Activated CD4-positive, alpha-beta T cell treated with anti-CD3 and anti-CD28 coated beads for 24 hours (primary cell): ENCODE data around the gene C6orf141.

ENCODE experiments used
- DNase-seq, 2 donors: peaks; one replicate each; pipeline ENCODE4 v3.0.0-alpha.2; 2020; ENCODE audit warnings: low read depth in 2 of 2

Gene C6orf141

DNA sequence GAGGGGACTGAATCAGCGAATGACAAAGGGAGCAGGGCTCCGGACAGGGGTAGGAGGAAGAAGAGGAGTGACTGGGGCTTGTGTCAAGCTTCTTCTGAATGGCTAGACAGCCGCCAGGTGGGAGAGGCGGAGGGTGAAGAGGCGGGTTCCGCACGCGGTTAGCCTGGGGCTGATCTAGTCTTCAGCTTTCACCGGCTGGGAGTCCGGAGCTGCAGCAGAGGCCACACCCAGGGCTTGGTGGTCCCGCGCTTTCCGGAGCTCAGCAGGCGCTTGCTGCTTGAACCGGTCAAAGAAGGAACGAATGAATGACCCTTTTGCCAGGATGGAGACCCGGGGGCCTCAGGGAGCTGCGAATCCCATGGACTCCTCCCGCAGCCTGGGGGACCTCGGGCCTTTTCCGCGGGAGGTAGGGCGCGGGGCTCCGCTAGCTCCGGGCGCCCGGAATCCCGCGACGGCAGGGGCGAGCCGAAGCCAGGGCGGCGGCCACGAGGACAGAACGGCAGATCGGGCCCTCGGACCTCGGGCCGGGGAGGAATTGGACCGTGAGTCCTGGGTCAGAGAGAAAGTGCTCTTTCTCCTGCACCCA lies at the start of gene C6orf141:
TSS of gene C6orf141 (plus strand) at position 177 of the 586 bp plus-strand sequence. CDS start at position 302, 125 bp downstream.
- DNase-seq: peak in 1 of 2 donors; percentile 9

GRCh38 chr6:49504666-49505065 lies 45.8 kb upstream of the C6orf141 start:
- no peak for DNase-seq

DNA sequence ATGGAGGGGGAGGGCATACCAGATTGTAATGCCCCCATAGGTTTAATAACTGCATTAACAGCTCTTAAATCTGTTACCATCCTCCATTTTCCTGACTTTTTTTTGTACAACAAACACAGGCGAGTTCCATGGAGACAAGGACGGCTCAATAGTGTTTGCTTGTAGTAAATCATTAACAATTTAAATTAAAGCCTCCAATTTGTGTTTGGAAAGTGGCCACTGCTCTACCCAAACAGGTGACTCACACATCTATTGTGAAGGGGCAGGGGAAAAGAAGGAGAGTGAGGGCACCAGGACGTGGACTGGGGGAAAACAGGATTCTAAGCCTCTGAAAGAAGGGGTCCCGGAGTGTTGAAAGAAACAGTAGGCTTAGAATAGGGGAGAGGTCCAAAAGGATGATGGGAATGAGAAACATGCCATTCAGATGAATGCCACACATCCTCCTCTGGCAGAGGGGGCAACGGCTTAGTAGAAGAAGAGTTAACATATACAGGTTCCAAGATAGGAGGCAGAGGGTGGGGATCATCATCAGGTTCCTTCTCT lies 43.8 kb upstream of the C6orf141 start:
- DNase-seq: no peak

GRCh38 chr6:49509342-49509741 lies 41.1 kb upstream of the C6orf141 start:
- no peak for DNase-seq

DNA sequence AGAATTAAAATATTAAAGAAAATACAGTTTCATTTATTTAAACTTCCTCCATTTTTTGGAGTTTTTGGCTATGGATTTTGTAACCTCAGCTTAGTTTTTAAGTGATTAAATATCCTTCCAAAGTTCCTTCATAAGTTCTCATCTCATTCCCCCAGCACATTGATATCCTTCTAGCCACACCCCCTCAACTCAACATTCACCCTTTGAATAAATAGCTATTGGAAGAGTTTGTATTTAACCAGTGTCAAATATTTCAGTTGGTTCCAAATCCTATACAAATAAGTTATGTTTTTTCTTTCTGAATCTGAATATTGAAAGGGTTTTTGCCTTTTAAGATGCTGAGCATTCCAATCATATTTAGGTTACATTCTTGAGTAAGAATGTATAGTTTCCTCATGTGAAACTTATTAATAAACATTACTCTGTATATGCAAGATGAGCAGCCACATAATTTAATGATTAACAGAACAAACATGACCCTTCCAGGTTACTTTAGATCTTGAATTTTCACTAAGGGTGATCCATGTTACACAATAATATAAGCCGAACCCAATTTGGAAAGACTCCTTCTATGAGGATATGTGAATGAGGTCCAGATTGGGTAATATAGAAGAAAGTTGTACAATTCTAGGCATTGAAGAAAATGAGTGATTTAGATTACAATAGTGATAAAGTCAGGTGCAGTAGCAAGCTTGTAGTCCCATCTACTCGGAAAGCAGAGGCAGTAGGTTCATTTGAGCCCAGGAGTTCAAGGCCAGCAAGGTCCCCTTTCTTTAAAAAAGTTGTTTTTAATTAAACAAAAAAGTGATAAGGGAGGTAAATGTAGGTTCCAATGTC lies 37.1 kb upstream of the C6orf141 start:
- no peak for DNase-seq

DNA sequence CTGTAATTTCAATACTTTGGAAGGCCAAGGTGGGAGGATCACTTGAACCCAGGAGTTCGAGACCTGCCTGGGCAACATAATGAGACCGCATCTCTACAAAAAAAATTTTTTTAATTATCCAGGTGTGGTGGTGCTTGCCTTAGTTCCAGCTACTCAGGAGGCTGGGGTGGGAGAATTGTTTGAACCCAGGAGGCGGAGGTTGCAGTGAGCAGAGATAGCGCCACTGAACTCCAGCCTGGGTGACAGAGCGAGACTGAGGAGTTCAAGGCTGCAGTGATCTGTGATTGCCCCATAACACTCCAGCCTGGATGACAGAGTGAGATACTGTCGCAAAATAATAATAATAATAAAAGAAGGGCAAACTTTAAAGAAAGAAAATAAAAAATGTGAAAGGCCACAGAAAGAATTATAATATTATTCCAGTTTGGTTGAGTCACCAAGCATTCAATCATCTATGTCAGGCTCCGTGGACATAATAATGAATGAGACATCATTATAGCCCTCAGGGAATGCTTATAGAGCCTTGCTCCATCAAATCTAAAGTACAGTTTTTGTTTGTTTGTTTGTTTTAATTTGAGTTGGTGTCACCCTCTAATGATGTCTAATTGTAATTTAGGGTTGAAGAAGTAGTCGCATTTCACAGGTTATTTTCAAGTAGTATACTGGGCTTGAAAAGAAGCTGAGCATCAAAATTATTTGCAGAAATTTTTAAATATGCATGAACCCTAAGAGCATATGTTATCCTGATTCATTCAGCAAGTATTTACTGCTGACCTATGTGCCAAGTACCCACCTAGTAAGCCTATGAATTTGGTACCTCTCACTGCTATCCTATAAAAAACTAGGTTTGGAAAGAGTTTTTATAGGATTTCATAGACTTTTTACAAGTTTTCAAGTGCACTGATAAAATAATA lies 35.6 kb upstream of the C6orf141 start:
- DNase-seq: no peak

- no peak for DNase-seq
Observed at GRCh38 chr6:49515485-49516146, 34.9 kb upstream of the C6orf141 start.

GRCh38 chr6:49516147-49516505 lies 34.3 kb upstream of the C6orf141 start:
- no peak for DNase-seq

DNA sequence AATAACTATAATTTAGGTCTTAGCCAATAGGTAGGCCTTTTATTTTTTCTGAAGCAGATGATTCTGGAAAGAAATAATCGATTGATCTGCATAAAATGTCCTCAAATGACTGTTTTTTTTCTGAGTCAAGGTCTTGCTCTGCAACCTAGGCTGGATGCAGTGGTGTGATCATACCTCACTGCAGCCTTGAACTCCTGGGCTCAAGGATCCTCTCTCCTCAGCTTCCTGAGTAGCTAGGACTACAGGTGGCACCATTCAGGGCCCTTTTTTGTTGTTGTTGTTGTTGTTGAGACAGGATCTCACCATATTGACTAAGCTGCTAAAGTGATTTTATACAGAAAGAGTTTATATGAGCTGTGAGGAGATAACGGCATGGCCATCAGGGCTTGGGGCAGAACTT lies 32.5 kb upstream of the C6orf141 start:
- no peak for DNase-seq

GRCh38 chr6:49519660-49520059 lies 30.8 kb upstream of the C6orf141 start:
- DNase-seq: no peak

DNA sequence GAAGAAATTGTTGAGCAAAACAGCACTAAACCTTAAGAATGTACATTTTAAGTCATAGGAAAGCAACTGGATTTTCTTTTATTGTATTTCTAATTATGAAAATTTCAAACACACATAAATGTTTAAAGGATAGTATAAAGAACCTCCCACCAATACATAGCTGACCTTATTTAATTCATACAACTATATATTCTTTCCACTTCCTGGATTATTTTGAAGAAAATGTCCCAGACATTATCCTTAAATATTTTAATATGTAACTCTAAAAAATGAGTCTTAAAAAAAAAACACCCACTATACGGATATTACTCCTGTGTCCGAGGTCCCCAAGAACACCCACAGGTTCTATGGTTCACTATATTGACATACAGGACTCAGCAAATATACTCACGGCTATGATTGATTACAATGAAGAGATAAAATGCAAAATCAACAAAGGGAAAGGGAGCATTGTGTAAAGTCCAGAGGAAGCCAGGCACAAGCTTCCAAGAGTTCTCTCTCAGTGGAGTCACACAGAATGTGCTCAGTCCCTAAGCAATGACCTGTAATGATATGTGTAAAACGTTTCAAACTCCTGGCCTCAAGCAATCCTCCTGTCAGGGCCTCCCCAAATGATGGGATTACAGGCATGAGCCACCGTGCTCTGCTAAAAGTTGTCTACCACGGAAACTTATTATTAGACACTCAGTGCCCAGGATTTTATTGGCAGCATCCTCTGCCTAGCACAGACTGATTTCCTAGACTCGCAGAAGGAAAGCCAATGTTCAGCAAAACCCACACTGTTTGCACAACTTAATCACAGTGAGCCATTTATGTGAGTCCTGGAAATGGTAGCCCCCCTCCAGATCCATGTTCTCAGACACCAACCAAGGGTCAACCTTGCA lies 27.5 kb upstream of the C6orf141 start:
- DNase-seq: no peak

GRCh38 chr6:49523901-49524300 lies 26.6 kb upstream of the C6orf141 start:
- no peak for DNase-seq

DNA sequence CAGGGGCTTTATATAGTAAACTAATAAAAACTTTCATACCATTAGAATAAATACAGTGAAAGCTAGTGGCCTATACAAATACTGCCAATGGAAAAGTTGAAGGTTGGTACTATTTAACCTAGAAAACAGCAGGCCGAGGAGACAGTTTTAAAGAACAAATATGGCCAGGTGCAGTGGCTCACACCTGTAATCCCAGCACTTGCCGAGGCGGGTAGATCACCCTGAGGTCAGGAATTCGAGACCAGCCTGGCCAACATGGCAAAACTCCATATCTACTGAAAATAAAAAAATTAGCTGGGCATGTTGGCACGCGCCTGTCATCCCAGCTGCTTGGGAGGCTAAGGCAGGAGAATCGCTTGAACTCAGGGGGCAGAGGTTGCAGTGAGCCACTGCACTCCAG lies 25.9 kb upstream of the C6orf141 start:
- DNase-seq: no peak

DNA sequence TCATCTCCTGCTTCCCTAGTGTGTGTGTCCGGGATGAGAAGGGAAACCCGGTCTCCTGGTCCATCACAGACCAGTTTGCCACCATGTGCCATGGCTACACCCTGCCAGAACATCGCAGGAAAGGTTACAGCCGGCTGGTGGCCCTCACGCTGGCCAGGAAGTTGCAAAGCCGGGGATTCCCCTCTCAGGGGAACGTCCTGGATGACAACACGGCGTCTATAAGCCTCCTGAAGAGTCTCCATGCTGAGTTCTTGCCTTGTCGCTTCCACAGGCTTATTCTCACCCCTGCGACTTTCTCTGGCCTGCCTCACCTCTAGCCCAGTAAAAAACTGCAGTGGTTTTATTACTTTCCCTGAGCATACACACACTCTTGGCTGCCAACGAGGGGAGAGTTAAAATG lies 23.9 kb upstream of the C6orf141 start:
- no peak for DNase-seq

DNA sequence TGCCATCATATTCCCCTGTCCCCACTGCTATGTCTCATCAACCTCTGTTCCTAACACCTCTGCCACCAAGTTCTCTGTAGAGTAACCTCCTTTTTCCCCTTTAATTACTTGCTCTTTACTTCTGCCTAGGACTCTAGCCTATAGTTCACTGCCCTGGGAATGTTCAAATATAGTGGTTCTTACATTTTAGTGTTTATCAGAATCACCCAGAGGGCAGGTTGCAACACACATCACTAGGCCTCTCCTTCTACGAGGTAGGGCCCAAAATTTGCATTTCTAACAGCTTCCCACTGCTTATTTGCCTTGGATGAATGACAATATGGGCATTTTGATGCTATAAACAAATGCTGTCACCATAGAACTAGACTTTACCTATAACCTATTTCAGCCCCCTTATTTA lies 23.1 kb upstream of the C6orf141 start:
- DNase-seq: no peak

- DNase-seq: no peak
Observed at GRCh38 chr6:49528571-49528970, 21.9 kb upstream of the C6orf141 start.

DNA sequence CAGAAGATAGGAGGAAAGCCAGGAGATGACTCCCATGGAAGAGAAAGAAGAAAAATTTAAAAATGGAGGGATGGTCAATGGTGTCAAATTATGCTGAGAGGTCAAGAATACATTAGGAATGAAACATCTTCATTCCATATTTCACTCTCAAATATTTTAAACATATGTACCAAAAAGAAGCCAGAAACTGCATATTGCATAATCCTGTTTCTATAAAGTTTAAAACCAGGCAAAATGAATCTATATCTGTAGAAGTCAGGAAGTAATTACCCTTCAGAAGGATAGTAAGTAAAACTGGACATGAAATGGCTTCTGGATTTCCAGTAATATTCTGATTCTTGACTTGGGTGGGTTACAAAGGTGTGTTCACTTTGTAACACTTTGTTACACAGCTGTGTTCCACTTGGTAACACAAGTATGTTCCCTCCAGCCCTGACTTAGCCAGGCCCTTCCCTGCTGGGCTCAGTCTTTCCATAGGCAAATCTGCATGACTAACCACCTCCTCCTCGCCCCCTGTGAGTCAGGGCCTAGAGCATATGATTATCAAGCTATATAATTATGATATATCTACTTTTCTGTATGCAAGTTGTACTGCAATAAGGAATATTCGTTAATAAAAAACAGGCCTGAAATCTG lies 20.2 kb upstream of the C6orf141 start:
- no peak for DNase-seq

DNA sequence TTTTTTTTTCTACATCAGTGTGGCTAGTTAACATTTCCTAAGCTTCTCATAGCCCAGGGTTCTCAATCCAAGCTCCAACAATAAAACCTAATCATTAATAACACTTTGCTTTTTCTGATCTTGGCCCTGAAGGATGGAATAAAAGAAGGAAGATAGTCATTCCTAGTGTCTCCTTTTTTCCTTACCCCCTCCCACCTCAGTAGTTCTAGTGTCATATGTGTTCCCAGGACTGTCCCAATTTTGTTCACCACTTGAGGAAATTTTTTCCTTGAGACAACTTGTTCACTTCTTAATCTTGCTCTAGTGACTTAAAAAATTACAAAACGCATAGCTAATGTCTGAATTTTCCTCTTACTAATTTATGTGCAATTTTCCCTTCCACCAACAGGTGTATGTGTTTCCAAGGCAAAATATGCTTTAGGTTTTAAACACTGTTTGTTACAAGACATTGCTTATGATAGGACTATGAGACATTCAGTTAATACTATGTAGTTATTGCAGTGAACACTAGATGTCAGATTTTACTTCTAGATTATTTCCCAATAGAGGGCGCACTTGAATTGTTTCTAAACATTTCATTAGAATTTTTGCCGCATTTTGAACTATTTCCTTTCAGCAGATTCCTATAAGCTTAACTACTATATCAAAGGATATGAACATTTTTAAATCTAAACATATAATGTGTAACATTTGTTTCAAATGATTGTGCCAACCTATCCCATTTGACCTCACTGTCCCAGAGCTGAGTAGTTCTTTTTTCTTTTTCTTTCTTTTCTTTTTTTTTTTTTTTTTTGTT lies 18.5 kb upstream of the C6orf141 start:
- no peak for DNase-seq

GRCh38 chr6:49535795-49536194 lies 14.7 kb upstream of the C6orf141 start:
- no peak for DNase-seq
